Neuronal stem cell (in vitro differentiated cells): ENCODE results near the gene RNF144A.

Experiments used
- DNase-seq: peaks from one replicate; pipeline ENCODE4 v3.0.0-alpha.2; 2013; ENCODE audit warnings: low spot score
- H2AFZ ChIP-seq: one replicate; pipeline ENCODE4 v1.6.1; 2013; ENCODE audit warnings: mild to moderate bottlenecking, low read length, inconsistent platforms
- H2AK5ac ChIP-seq: 2 replicates; pipeline ENCODE4 v1.6.1; 2013; ENCODE audit warnings: low read depth, mild to moderate bottlenecking, inconsistent platforms, low read length, moderate library complexity, mixed read lengths
- H2BK120ac ChIP-seq: 2 replicates; pipeline ENCODE4 v1.6.1; 2013; ENCODE audit warnings: low read depth, mild to moderate bottlenecking, inconsistent platforms, low read length, moderate library complexity, mixed read lengths
- H2BK12ac ChIP-seq: one replicate; pipeline ENCODE4 v1.6.1; 2013; ENCODE audit warnings: low read length, inconsistent platforms
- H2BK15ac ChIP-seq: 2 replicates; pipeline ENCODE4 v1.6.1; 2013; ENCODE audit warnings: mild to moderate bottlenecking, low read length, inconsistent platforms, mixed read lengths
- H2BK5ac ChIP-seq: one replicate; pipeline ENCODE4 v1.6.1; 2013; ENCODE audit warnings: inconsistent platforms, mild to moderate bottlenecking, low read length, moderate library complexity
- H3K14ac ChIP-seq: one replicate; pipeline ENCODE4 v1.6.1; 2013; ENCODE audit warnings: low read length, inconsistent platforms
- H3K18ac ChIP-seq: 2 replicates; pipeline ENCODE4 v1.6.1; 2013; ENCODE audit warnings: low read length, inconsistent platforms
- H3K23ac ChIP-seq: 2 replicates; pipeline ENCODE4 v1.6.1; 2013; ENCODE audit warnings: low read depth, mild to moderate bottlenecking, mixed read lengths, low read length, inconsistent platforms; ENCODE audit not compliant: poor library complexity
- H3K27ac ChIP-seq: replicated peaks from 3 replicates; pipeline ENCODE4 v1.5.1; 2013; ENCODE audit warnings: low read length, inconsistent platforms
- H3K27me3 ChIP-seq, 3 experiments: 2 replicates each; pipeline ENCODE4 v1.6.1; 2013; ENCODE audit warnings: low read length in 3 of 3, mild to moderate bottlenecking in 2 of 3, inconsistent platforms in 1 of 3, low read depth in 1 of 3, mixed read lengths in 1 of 3, moderate library complexity in 1 of 3; ENCODE audit not compliant: control insufficient read depth in 3 of 3, insufficient read depth in 3 of 3
- H3K36me3 ChIP-seq, 2 donors: replicated peaks in 1 of 2; 2 replicates each; pipeline ENCODE4 v1.6.1; 2013; ENCODE audit warnings: low read length in 2 of 2; ENCODE audit not compliant: control insufficient read depth in 2 of 2, insufficient read depth in 2 of 2
- H3K4ac ChIP-seq: 2 replicates; pipeline ENCODE4 v1.6.1; 2013; ENCODE audit warnings: inconsistent platforms, mild to moderate bottlenecking, low read length, moderate library complexity
- H3K4me1 ChIP-seq, 2 donors: 1 replicate in 1 of 2; 2 replicates in 1 of 2; pipeline ENCODE4 v1.6.1; 2013; ENCODE audit warnings: low read length in 2 of 2, low read depth in 1 of 2; ENCODE audit not compliant: control insufficient read depth in 2 of 2, insufficient read depth in 1 of 2
- H3K4me2 ChIP-seq: one replicate; pipeline ENCODE4 v1.6.1; 2013; ENCODE audit warnings: mild to moderate bottlenecking, low read length, inconsistent platforms; ENCODE audit not compliant: insufficient read depth, poor library complexity, severe bottlenecking
- H3K4me3 ChIP-seq, 2 donors: 2 replicates each; pipeline ENCODE4 v1.5.1; 2013; ENCODE audit warnings: low read length in 2 of 2, mild to moderate bottlenecking in 2 of 2, inconsistent platforms in 1 of 2, moderate library complexity in 1 of 2
- H3K79me1 ChIP-seq: one replicate; pipeline ENCODE4 v1.6.1; 2013; ENCODE audit warnings: low read depth, mild to moderate bottlenecking, inconsistent platforms, low read length, moderate library complexity
- H3K9ac ChIP-seq: one replicate; pipeline ENCODE4 v1.6.1; 2013; ENCODE audit warnings: mild to moderate bottlenecking, low read depth, low read length, inconsistent platforms; ENCODE audit not compliant: poor library complexity
- H3K9me3 ChIP-seq, 2 donors: replicated peaks in 1 of 2; 2 replicates each; pipeline versions ENCODE3 to v1.6.1; 2013; ENCODE audit warnings: low read length in 2 of 2, mild to moderate bottlenecking in 2 of 2, inconsistent platforms in 1 of 2, low read depth in 1 of 2, mixed read lengths in 1 of 2, moderate library complexity in 1 of 2; ENCODE audit not compliant: control insufficient read depth in 2 of 2, insufficient read depth in 1 of 2
- H4K8ac ChIP-seq: one replicate; pipeline ENCODE4 v1.6.1; 2013; ENCODE audit warnings: low read depth, mild to moderate bottlenecking, inconsistent platforms, low read length, moderate library complexity
- H4K91ac ChIP-seq: one replicate; pipeline ENCODE4 v1.6.1; 2013; ENCODE audit warnings: low read length, low read depth, mild to moderate bottlenecking, inconsistent platforms; ENCODE audit not compliant: poor library complexity
- WGBS, 2 donors: extraction: QIAGEN DNeasy Blood & Tissue Kit; methylation state at CpG; one replicate each; pipeline ENCODE4 v1.1.7; 2013; ENCODE audit warnings: missing lambda C conversion rate in 2 of 2, mixed read lengths in 1 of 2; ENCODE audit not compliant: insufficient read length in 2 of 2, insufficient replicate concordance in 1 of 2; ENCODE audit errors: extremely low coverage in 2 of 2; 5-methylcytosine and 5-hydroxymethylcytosine counted together

RNF144A gene

GRCh38 chr2:6932828-6933227, 15.6 kb downstream of the RNF144A start:
- H4K8ac ChIP-seq = no peak overlapping the region
- peaks cover 2 to 6% of the 10 kb centered on the region in 2 donors for H3K9me3 ChIP-seq
- H3K9ac ChIP-seq = no peak overlapping the region
- no CpG with 5 or more reads among the region's 7 CpGs for WGBS, 2 donors
- H3K18ac ChIP-seq = no peak overlapping the region
- no peak overlapping the region for H2AK5ac ChIP-seq
- no peaks in the 10 kb centered on the region for H3K27me3 ChIP-seq
- H3K4me3 ChIP-seq = no peak overlapping the region
- DNase-seq = no peak
- no peak overlapping the region for H4K91ac ChIP-seq
- H3K14ac ChIP-seq = no peak overlapping the region
- H3K23ac ChIP-seq = no peak overlapping the region
- peaks cover 0 to 3% of the 10 kb centered on the region in 2 donors for H3K4me1 ChIP-seq
- H3K4me2 ChIP-seq = no peak overlapping the region
- no peak overlapping the region for H3K27ac ChIP-seq
- peaks cover 5 to 10% of the 10 kb centered on the region in 2 donors for H3K36me3 ChIP-seq
- H3K4ac ChIP-seq = no peak overlapping the region
- no peak overlapping the region for H2BK5ac ChIP-seq
- peaks cover 5% of the 10 kb centered on the region for H3K79me1 ChIP-seq
- no peak overlapping the region for H2BK120ac ChIP-seq
- no peak overlapping the region for H2AFZ ChIP-seq
- no peak overlapping the region for H2BK12ac ChIP-seq
- H2BK15ac ChIP-seq = no peak overlapping the region

- Histone ChIP-seq H2AFZ (no peak overlapping the region), H3K14ac (no peak overlapping the region), H2BK120ac (no peak overlapping the region), H3K79me1 (peaks cover 1% of the 10 kb centered on the region), H3K9me3 (peaks cover 2 to 6% of the 10 kb centered on the region in 2 donors), H4K8ac (no peak overlapping the region), H2BK12ac (no peak overlapping the region), H3K18ac (no peak overlapping the region), H4K91ac (no peak overlapping the region), H3K4me1 (peaks cover 0 to 3% of the 10 kb centered on the region in 2 donors), H2BK15ac (no peak overlapping the region), H3K27me3 (no peaks in the 10 kb centered on the region), H3K4ac (no peak overlapping the region), H2AK5ac (no peak overlapping the region), H2BK5ac (no peak overlapping the region), H3K4me2 (no peak overlapping the region), H3K36me3 (no peaks in the 10 kb centered on the region), H3K23ac (no peak overlapping the region), H3K4me3 (no peak overlapping the region), H3K9ac (no peak overlapping the region), H3K27ac (no peak overlapping the region)
- no CpG with 5 or more reads among the region's 3 CpGs for WGBS, 2 donors
- no peak for DNase-seq
These were observed 16.7 kb downstream of the RNF144A start for GRCh38 chr2:6933911-6934310.

GRCh38 chr2:6934345-6934744, 17.1 kb downstream of the RNF144A start:
- no peak overlapping the region for H3K23ac ChIP-seq
- no peak overlapping the region for H3K27ac ChIP-seq

GRCh38 chr2:6934758-6935651, 17.8 kb downstream of the RNF144A start:
- H3K27me3 ChIP-seq = no peaks in the 10 kb centered on the region
- no peak overlapping the region for H3K23ac ChIP-seq
- no peak overlapping the region for H3K18ac ChIP-seq
- no peak overlapping the region for H2BK5ac ChIP-seq
- no peak overlapping the region for H3K4me3 ChIP-seq
- WGBS, 2 donors = no CpG with 5 or more reads among the region's 11 CpGs
- no peaks in the 10 kb centered on the region for H3K36me3 ChIP-seq
- no peak overlapping the region for H2BK12ac ChIP-seq
- H2AFZ ChIP-seq = no peak overlapping the region
- no peak overlapping the region for H3K4me2 ChIP-seq
- peaks cover 2 to 6% of the 10 kb centered on the region in 2 donors for H3K9me3 ChIP-seq
- H2AK5ac ChIP-seq = no peak overlapping the region
- no peak overlapping the region for H2BK15ac ChIP-seq
- no peak for DNase-seq
- no peak overlapping the region for H3K27ac ChIP-seq
- H3K14ac ChIP-seq = no peak overlapping the region
- H4K91ac ChIP-seq = no peak overlapping the region
- no peak overlapping the region for H2BK120ac ChIP-seq
- peaks cover 0 to 3% of the 10 kb centered on the region in 2 donors for H3K4me1 ChIP-seq
- no peak overlapping the region for H3K9ac ChIP-seq
- no peak overlapping the region for H3K4ac ChIP-seq
- peaks cover 1% of the 10 kb centered on the region for H3K79me1 ChIP-seq
- H4K8ac ChIP-seq = no peak overlapping the region

More at GRCh38 chr2:6934345-6934744, 17.1 kb downstream of the RNF144A start:
- Histone ChIP-seq H2AFZ (no peak overlapping the region), H3K4me3 (no peak overlapping the region), H3K9me3 (peaks cover 2 to 6% of the 10 kb centered on the region in 2 donors), H3K14ac (no peak overlapping the region), H2BK12ac (no peak overlapping the region), H3K4me2 (no peak overlapping the region), H3K4ac (no peak overlapping the region), H3K36me3 (no peaks in the 10 kb centered on the region), H2BK120ac (no peak overlapping the region), H3K79me1 (peaks cover 1% of the 10 kb centered on the region), H3K18ac (no peak overlapping the region), H2AK5ac (no peak overlapping the region), H4K8ac (no peak overlapping the region), H3K4me1 (peaks cover 0 to 3% of the 10 kb centered on the region in 2 donors), H2BK5ac (no peak overlapping the region), H4K91ac (no peak overlapping the region), H2BK15ac (no peak overlapping the region), H3K9ac (no peak overlapping the region), H3K27me3 (no peaks in the 10 kb centered on the region)
- DNase-seq = no peak
- WGBS, 2 donors = no CpG with 5 or more reads among the region's 1 CpG
